NB4 (cell line): Measurements from ENCODE around the gene GNAO1.

Experiments
- DNase-seq: peaks from one replicate; pipeline ENCODE4 v3.0.0; 2010; ENCODE audit warnings: low read depth
- H3K4me3 ChIP-seq: one replicate; pipeline ENCODE4 v1.5.1; 2011; ENCODE audit warnings: mild to moderate bottlenecking, low read depth, low read length, moderate library complexity
- CTCF ChIP-seq: IDR thresholded peaks from one replicate; pipeline ENCODE4 v1.5.1; 2012; ENCODE audit warnings: low read depth, low read length
- MAX ChIP-seq: IDR thresholded peaks from 2 replicates; pipeline ENCODE4 v1.6.1; 2011; ENCODE audit warnings: low read depth, low read length
- MYC ChIP-seq: IDR thresholded peaks from 2 replicates; pipeline ENCODE4 v1.6.1; 2011; ENCODE audit warnings: low read depth, low read length
- POLR2A ChIP-seq: IDR thresholded peaks from 2 replicates; pipeline ENCODE4 v1.6.1; 2011; ENCODE audit warnings: mild to moderate bottlenecking; ENCODE audit not compliant: insufficient read length; ENCODE audit errors: extremely low read depth

Gene GNAO1

GRCh38 chr16:56336071-56336688 lies 144.9 kb downstream of the GNAO1 start:
- H3K4me3 ChIP-seq: no peak overlapping the region
- DNase-seq: no peak
- TF ChIP-seq MAX (no peak), CTCF (no peak), MYC (no peak), POLR2A (no peak)

GRCh38 chr16:56336711-56337110 lies 145.4 kb downstream of the GNAO1 start:
- TF ChIP-seq MAX (no peak), CTCF (no peak), POLR2A (no peak), MYC (no peak)
- DNase-seq: no peak
- no peak overlapping the region for H3K4me3 ChIP-seq

GRCh38 chr16:56337131-56337857 lies 146.0 kb downstream of the GNAO1 start:
- TF ChIP-seq POLR2A (no peak), MYC (no peak), CTCF (no peak), MAX (no peak)
- peak; percentile 48 for DNase-seq
- H3K4me3 ChIP-seq: no peak overlapping the region

- no peak for TF ChIP-seq MYC
- TF ChIP-seq CTCF: no peak
- no peak for TF ChIP-seq POLR2A
- no peak for TF ChIP-seq MAX
- no peak for DNase-seq
Observed at GRCh38 chr16:56337858-56338325, 146.6 kb downstream of the GNAO1 start.

GRCh38 chr16:56338566-56339318 lies 147.5 kb downstream of the GNAO1 start:
- TF ChIP-seq POLR2A (no peak), MAX (no peak), MYC (no peak), CTCF (no peak)
- no peak for DNase-seq
- H3K4me3 ChIP-seq: no peak overlapping the region

More at GRCh38 chr16:56337858-56338325, 146.6 kb downstream of the GNAO1 start:
- H3K4me3 ChIP-seq: no peak overlapping the region
